Measurements from ENCODE around the gene MEGF9. TPM values are rescaled to one million over a fixed set of nuclear protein-coding genes. Genes with fewer than 3 reads are reported as not detected.

The MEGF9 gene
- total RNA-seq, 1 donor from 2014 or later, result 14.3 TPM

GRCh38 chr9:120681121-120681520, 33.1 kb downstream of the MEGF9 start:
- TF ChIP-seq CTCF (IDR thresholded peaks at IDR 0.05), result no peak
- H3K27ac ChIP-seq, result no peak overlapping the region
- H3K4me1 ChIP-seq, result peaks cover 0 to 3% of the 10 kb centered on the region in 2 donors
- no peak for DNase-seq (ENCODE audit: low spot score in 2 of 2)
- H3K9me3 ChIP-seq, result no peaks in the 10 kb centered on the region
- no peak overlapping the region for H3K4me3 ChIP-seq
- intact Hi-C loops (cut with DNase I), result no loop called here
- H3K27me3 ChIP-seq, result no peaks in the 10 kb centered on the region
- no peaks in the 10 kb centered on the region for H3K36me3 ChIP-seq

GRCh38 chr9:120680579-120680978, 33.7 kb downstream of the MEGF9 start:
- Histone ChIP-seq H3K27me3 (no peaks in the 10 kb centered on the region), H3K27ac (no peak overlapping the region), H3K9me3 (no peaks in the 10 kb centered on the region), H3K36me3 (no peaks in the 10 kb centered on the region), H3K4me1 (peaks cover 0 to 3% of the 10 kb centered on the region in 2 donors), H3K4me3 (no peak overlapping the region)
- no peak for TF ChIP-seq CTCF (IDR thresholded peaks at IDR 0.05)
- intact Hi-C loops (cut with DNase I), result no loop called here
- DNase-seq (ENCODE audit: low spot score in 2 of 2), result no peak

GRCh38 chr9:120680161-120680560, 34.1 kb downstream of the MEGF9 start:
- Histone ChIP-seq H3K4me3 (no peak overlapping the region), H3K36me3 (no peaks in the 10 kb centered on the region), H3K9me3 (no peaks in the 10 kb centered on the region), H3K27me3 (no peaks in the 10 kb centered on the region), H3K27ac (no peak overlapping the region), H3K4me1 (peaks cover 0 to 3% of the 10 kb centered on the region in 2 donors)
- no peak for TF ChIP-seq CTCF (IDR thresholded peaks at IDR 0.05)
- intact Hi-C loops (cut with DNase I), result no loop called here
- DNase-seq (ENCODE audit: low spot score in 2 of 2), result no peak

GRCh38 chr9:120677965-120678364, 36.3 kb downstream of the MEGF9 start:
- Histone ChIP-seq H3K36me3 (no peaks in the 10 kb centered on the region), H3K27ac (no peak overlapping the region), H3K9me3 (no peaks in the 10 kb centered on the region), H3K4me1 (no peaks in the 10 kb centered on the region), H3K4me3 (no peak overlapping the region), H3K27me3 (no peaks in the 10 kb centered on the region)
- DNase-seq (ENCODE audit: low spot score in 2 of 2), result no peak
- no peak for TF ChIP-seq CTCF (IDR thresholded peaks at IDR 0.05)
- intact Hi-C loops (cut with DNase I), result no loop called here

GRCh38 chr9:120676767-120677402, 37.4 kb downstream of the MEGF9 start:
- Histone ChIP-seq H3K27ac (no peak overlapping the region), H3K4me1 (no peaks in the 10 kb centered on the region), H3K27me3 (no peaks in the 10 kb centered on the region), H3K36me3 (no peaks in the 10 kb centered on the region), H3K9me3 (no peaks in the 10 kb centered on the region), H3K4me3 (no peak overlapping the region)
- DNase-seq (ENCODE audit: low spot score in 2 of 2), result no peak
- TF ChIP-seq CTCF (IDR thresholded peaks at IDR 0.05), result no peak
- intact Hi-C loops (cut with DNase I), result no loop called here

GRCh38 chr9:120668399-120668798, 45.9 kb downstream of the MEGF9 start:
- Histone ChIP-seq H3K9me3 (no peaks in the 10 kb centered on the region), H3K27ac (no peak overlapping the region), H3K36me3 (no peaks in the 10 kb centered on the region), H3K27me3 (no peaks in the 10 kb centered on the region), H3K4me1 (no peaks in the 10 kb centered on the region), H3K4me3 (no peak overlapping the region)
- no peak for TF ChIP-seq CTCF (IDR thresholded peaks at IDR 0.05)
- intact Hi-C loops (cut with DNase I), result no loop called here
- DNase-seq (ENCODE audit: low spot score in 2 of 2), result no peak
